SK-N-SH (cell line): ENCODE measurements around the gene PTPRB.

Source experiments
- ELF1 ChIP-seq: IDR thresholded peaks from 2 replicates; pipeline ENCODE4 v1.4.0; 2012
- MXI1 ChIP-seq: IDR thresholded peaks from 2 replicates; pipeline ENCODE4 v1.6.1; 2012; ENCODE audit warnings: mild to moderate bottlenecking, low read depth, low read length, improper control_type of control experiment
- RXRA ChIP-seq: IDR thresholded peaks from 2 replicates; pipeline ENCODE4 v1.4.0; 2012; ENCODE audit warnings: low read depth, mild to moderate bottlenecking, borderline replicate concordance
- TAF1 ChIP-seq: IDR thresholded peaks from 2 replicates; pipeline ENCODE4 v1.6.1; 2012; ENCODE audit warnings: low read depth, mild to moderate bottlenecking, low read length, moderate library complexity, borderline replicate concordance
- TF ChIP-seq, protein P1 (sequence below): fragments of 200-600 bp; sonication (generic); IDR thresholded peaks from 2 replicates; pipeline ENCODE4 v1.6.1; 2017; ENCODE audit warnings: antibody characterized with exemption, mild to moderate bottlenecking, moderate library complexity

DNA sequence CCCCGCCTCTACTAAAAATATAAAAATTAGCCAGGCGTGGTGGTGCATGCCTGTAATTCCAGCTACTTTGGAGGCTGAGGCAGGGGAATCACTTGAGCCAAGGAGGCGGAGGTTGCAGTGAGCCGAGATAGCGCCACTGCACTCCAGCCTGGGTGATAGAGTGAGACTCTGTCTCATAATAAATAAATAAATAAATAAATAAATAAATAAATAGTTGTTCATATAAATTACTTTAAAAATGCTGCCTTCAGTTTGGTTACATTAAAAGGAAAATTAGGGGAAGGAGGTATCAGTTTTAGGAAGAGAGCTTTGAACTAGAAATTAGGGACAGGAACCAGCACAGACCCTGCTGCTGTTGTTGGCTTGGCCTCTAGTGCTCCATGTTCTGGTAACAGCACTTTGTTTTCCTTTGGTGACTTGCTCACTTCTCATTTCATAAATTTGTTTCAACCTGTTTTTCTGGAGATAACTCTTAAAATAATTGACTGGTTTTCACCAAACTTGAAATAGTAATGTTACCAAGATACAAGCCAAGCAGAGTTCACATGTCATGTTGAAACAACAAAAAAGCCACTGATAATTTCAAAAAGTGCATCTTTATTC lies 22.9 kb upstream of the PTPRB start:
- TF ChIP-seq, protein P1, sequence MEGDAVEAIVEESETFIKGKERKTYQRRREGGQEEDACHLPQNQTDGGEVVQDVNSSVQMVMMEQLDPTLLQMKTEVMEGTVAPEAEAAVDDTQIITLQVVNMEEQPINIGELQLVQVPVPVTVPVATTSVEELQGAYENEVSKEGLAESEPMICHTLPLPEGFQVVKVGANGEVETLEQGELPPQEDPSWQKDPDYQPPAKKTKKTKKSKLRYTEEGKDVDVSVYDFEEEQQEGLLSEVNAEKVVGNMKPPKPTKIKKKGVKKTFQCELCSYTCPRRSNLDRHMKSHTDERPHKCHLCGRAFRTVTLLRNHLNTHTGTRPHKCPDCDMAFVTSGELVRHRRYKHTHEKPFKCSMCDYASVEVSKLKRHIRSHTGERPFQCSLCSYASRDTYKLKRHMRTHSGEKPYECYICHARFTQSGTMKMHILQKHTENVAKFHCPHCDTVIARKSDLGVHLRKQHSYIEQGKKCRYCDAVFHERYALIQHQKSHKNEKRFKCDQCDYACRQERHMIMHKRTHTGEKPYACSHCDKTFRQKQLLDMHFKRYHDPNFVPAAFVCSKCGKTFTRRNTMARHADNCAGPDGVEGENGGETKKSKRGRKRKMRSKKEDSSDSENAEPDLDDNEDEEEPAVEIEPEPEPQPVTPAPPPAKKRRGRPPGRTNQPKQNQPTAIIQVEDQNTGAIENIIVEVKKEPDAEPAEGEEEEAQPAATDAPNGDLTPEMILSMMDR: no peak
- TF ChIP-seq TAF1: no peak
- no peak for TF ChIP-seq RXRA
- TF ChIP-seq MXI1: no peak
- no peak for TF ChIP-seq ELF1
